Rectal smooth muscle tissue (tissue), 1 donor: ENCODE measurements around the gene NUP210.
A peak's percentile ranks its signal among the peaks of the same experiment; 100 is the strongest.

Source experiments
- H3K27ac ChIP-seq: one replicate; pipeline ENCODE4 v1.7.0; 2013; ENCODE audit warnings: low read depth, low read length, inconsistent platforms
- H3K27me3 ChIP-seq: one replicate; pipeline ENCODE4 v1.7.0; 2013; ENCODE audit warnings: low read length; ENCODE audit not compliant: control insufficient read depth, insufficient read depth
- H3K36me3 ChIP-seq: one replicate; pipeline ENCODE4 v1.7.0; 2013; ENCODE audit warnings: low read length; ENCODE audit not compliant: control insufficient read depth, insufficient read depth
- H3K4me1 ChIP-seq: one replicate; pipeline ENCODE4 v1.7.0; 2013; ENCODE audit warnings: low read length; ENCODE audit not compliant: control insufficient read depth, insufficient read depth
- H3K4me3 ChIP-seq: one replicate; pipeline ENCODE4 v1.7.0; 2013; ENCODE audit warnings: low read length
- H3K9ac ChIP-seq: one replicate; pipeline ENCODE4 v1.7.0; 2013; ENCODE audit warnings: low read length

NUP210 gene

GRCh38 chr3:13425689-13426088 lies 5.6 kb upstream of the NUP210 start:
- H3K4me3 ChIP-seq, result no peak overlapping the region
- no peak overlapping the region for H3K9ac ChIP-seq
- no peaks in the 10 kb centered on the region for H3K36me3 ChIP-seq
- H3K27ac ChIP-seq, result no peak overlapping the region
- H3K27me3 ChIP-seq, result no peaks in the 10 kb centered on the region
- H3K4me1 ChIP-seq, result no peaks in the 10 kb centered on the region

DNA sequence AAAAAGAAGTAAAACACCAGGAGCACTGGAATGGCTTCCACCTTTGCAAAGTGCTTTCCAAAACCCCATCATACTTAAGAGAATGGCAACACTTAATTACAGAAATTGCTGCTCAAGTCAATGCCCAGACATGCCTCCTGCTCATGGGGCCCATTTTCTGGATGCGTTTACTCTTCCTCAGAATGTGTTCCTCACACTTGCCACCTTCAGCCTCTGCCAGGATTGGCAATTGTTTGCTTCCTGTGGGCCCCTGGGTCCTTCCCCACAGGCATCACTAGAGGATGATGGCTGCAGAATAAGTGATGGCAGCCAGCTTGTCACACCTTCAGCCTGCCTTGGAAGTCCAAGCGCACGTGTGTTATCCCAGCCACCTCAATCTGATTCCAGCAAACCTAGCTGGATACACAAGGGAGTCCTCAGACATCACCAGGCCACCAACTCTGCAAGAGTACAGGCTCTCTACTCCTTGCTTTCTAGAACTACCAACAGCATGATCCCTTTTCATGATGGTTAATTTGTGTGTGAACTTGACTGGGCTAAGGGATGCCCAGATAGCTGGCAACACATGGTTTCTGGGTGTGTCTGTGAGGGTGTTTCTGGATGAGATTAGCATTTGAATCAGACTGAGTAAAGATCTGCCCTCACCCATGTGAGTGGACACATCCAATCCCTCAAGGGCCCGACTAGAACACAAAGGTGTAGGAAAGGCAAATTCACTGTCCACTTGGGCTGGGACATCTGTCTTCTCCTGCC lies 4.9 kb upstream of the NUP210 start:
- H3K4me1 ChIP-seq, result no peaks in the 10 kb centered on the region
- H3K27ac ChIP-seq, result no peak overlapping the region
- no peak overlapping the region for H3K4me3 ChIP-seq
- H3K27me3 ChIP-seq, result no peaks in the 10 kb centered on the region
- H3K9ac ChIP-seq, result no peak overlapping the region
- no peaks in the 10 kb centered on the region for H3K36me3 ChIP-seq

- no peak overlapping the region for H3K4me3 ChIP-seq
- H3K36me3 ChIP-seq, result no peaks in the 10 kb centered on the region
- no peaks in the 10 kb centered on the region for H3K27me3 ChIP-seq
- H3K9ac ChIP-seq, result no peak overlapping the region
- no peaks in the 10 kb centered on the region for H3K4me1 ChIP-seq
- H3K27ac ChIP-seq, result no peak overlapping the region
Measured at GRCh38 chr3:13424141-13424844, 4.2 kb upstream of the NUP210 start.

GRCh38 chr3:13420831-13421765 lies 976 bp upstream of the NUP210 start:
- Histone ChIP-seq H3K4me3 (peak overlapping the region; percentile 57), H3K9ac (peak overlapping the region; percentile 66), H3K36me3 (no peaks in the 10 kb centered on the region), H3K27me3 (no peaks in the 10 kb centered on the region), H3K4me1 (no peaks in the 10 kb centered on the region), H3K27ac (no peak overlapping the region)

- Histone ChIP-seq H3K4me1 (no peaks in the 10 kb centered on the region), H3K36me3 (no peaks in the 10 kb centered on the region), H3K9ac (no peak overlapping the region), H3K4me3 (peak overlapping the region; percentile 57), H3K27ac (no peak overlapping the region), H3K27me3 (no peaks in the 10 kb centered on the region)
Measured at GRCh38 chr3:13419505-13420044, 547 bp downstream of the NUP210 start.

DNA sequence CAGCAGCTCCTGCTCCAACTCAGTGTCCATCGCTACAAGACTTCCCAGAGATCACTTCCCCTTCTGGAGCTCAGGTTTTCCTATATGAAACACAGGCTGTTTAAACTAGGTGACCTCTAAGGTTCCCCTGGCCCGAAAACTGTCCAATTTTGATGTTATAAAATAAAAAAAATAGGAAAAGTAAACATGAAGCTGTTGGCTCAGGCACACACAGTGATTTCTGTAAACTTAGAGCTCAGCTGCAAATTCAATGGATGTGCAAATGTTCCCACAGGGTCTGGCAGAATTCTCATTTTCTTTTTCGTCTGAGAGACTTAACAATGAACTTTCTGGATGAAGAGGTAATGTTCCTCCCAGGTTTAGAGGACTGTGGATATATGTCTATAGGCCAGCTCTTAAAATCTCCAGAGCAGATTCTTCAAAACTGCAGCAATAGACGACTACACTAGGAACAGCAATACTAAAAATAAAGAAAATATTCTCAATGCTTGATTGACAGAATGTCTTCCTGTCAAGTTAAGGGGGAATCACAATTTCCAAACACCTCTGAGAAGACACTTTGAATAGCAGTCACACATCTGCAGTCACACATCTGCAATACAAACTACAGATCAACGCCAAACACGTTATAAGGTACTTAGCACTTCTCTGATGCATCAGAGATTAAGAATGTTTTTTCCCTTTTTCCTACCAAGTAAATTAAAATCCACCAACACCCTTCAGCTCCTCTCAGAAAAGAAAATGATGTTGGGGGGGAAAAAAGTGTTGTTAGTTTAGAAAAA lies 2.8 kb downstream of the NUP210 start:
- H3K4me3 ChIP-seq, result no peak overlapping the region
- H3K27me3 ChIP-seq, result no peaks in the 10 kb centered on the region
- no peaks in the 10 kb centered on the region for H3K36me3 ChIP-seq
- H3K9ac ChIP-seq, result no peak overlapping the region
- no peaks in the 10 kb centered on the region for H3K4me1 ChIP-seq
- no peak overlapping the region for H3K27ac ChIP-seq

- no peaks in the 10 kb centered on the region for H3K27me3 ChIP-seq
- no peaks in the 10 kb centered on the region for H3K36me3 ChIP-seq
- H3K27ac ChIP-seq, result no peak overlapping the region
- no peaks in the 10 kb centered on the region for H3K4me1 ChIP-seq
- H3K9ac ChIP-seq, result no peak overlapping the region
- no peak overlapping the region for H3K4me3 ChIP-seq
Measured at GRCh38 chr3:13415997-13416793, 3.9 kb downstream of the NUP210 start.

- H3K36me3 ChIP-seq, result no peaks in the 10 kb centered on the region
- no peak overlapping the region for H3K4me3 ChIP-seq
- no peaks in the 10 kb centered on the region for H3K27me3 ChIP-seq
- H3K27ac ChIP-seq, result no peak overlapping the region
- no peak overlapping the region for H3K9ac ChIP-seq
- H3K4me1 ChIP-seq, result no peaks in the 10 kb centered on the region
Measured at GRCh38 chr3:13415236-13415986, 4.7 kb downstream of the NUP210 start.

DNA sequence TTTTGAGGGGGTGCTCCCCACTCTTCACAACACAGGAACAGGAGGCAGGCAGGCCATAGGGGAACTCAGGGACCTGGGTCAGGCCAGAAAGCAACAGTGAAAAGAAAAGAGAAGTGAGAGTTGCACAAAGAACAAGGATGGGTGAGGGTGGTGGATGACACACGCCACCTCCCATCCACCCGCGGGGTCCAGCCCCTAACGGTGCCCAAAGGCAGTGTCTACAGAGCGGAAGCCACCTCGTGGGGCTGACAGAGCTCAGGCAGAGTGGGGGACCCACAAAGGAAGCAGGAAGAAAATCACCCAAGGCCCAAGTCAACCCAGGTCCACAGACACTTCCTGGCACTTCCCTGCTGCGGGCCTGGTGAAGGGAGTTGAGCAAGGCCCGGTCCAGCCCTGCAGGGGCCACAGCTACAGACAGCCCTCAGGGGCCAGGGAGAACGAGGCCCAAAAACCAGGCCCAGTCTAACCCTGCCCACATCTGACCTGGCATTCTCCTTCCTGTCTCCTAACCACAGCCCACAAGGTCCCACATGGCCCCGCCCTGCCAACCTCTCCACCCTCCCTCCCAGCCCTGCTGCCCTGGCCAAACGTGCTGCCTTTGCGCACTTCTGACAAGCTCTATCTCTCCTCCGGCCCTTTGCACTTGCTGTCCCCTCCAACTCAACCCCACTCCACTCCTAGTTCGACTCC lies 5.9 kb downstream of the NUP210 start:
- no peak overlapping the region for H3K27ac ChIP-seq
- peak overlapping the region; percentile 8 for H3K4me3 ChIP-seq
- no peak overlapping the region for H3K9ac ChIP-seq
- no peaks in the 10 kb centered on the region for H3K27me3 ChIP-seq
- no peaks in the 10 kb centered on the region for H3K36me3 ChIP-seq
- H3K4me1 ChIP-seq, result no peaks in the 10 kb centered on the region

DNA sequence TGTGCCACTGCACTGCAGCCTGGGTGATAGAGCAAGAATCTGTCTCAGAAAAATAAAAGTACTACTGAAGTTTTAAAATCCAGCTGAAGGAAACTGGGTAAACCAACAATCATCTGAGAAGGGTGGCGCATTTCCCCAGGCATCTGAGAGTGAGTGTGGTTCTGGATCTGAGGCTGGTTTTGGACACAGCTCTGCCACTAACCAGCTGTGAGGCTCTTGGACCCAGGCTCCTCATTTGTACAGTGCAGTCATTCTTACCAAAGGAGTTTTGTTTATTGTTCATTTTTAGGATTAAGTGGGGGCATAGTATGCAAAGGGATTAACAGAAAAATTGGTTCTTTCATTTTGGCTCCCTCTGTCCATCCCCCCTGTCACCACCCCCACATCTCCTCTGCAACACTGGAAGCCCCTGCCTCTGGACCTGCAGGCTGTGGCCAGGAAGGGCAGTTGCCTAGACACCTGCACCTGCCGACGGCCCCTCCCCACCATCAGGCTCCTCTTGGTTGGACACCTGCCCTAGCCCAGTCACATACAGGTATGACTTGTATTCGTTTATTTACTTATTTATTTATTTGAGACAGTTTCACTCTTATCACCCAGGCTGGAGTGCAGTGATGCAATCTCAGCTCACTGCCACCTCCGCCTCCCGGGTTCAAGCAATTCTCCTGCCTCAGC lies 8.8 kb downstream of the NUP210 start:
- no peak overlapping the region for H3K4me3 ChIP-seq
- H3K9ac ChIP-seq, result no peak overlapping the region
- no peaks in the 10 kb centered on the region for H3K4me1 ChIP-seq
- no peaks in the 10 kb centered on the region for H3K27me3 ChIP-seq
- no peaks in the 10 kb centered on the region for H3K36me3 ChIP-seq
- no peak overlapping the region for H3K27ac ChIP-seq
